HG02885 (cell line): ENCODE results near the gene HS6ST3.
"Not testable (repeated sequence)": the region's sequence is repeated elsewhere in the genome, so short reads cannot be mapped to it uniquely, and the experiment has no call there.

Source experiments
- ATAC-seq: cut with Tn5 transposase; IDR thresholded peaks from one replicate; pipeline ENCODE4 v1.9.1; 2021; ENCODE audit warnings: mild to moderate bottlenecking; ENCODE audit not compliant: unreplicated experiment, poor library complexity

Gene HS6ST3

GRCh38 chr13:96511587-96511986, 421.7 kb downstream of the HS6ST3 start:
- no peak for ATAC-seq

- no peak for ATAC-seq
Observed at GRCh38 chr13:96519380-96519779, 429.5 kb downstream of the HS6ST3 start.

- ATAC-seq, result not testable (repeated sequence)
Observed at GRCh38 chr13:96524398-96525020, 434.6 kb downstream of the HS6ST3 start.

- no peak for ATAC-seq
Observed at GRCh38 chr13:96525715-96526114, 435.8 kb downstream of the HS6ST3 start.

- ATAC-seq, result no peak
Observed at GRCh38 chr13:96527497-96527896, 437.6 kb downstream of the HS6ST3 start.

- no peak for ATAC-seq
Observed at GRCh38 chr13:96532804-96533203, 442.9 kb downstream of the HS6ST3 start.

- no peak for ATAC-seq
Observed at GRCh38 chr13:96533408-96533807, 443.5 kb downstream of the HS6ST3 start.

GRCh38 chr13:96539791-96540190, 449.9 kb downstream of the HS6ST3 start:
- ATAC-seq, result no peak

GRCh38 chr13:96540670-96541069, 450.8 kb downstream of the HS6ST3 start:
- ATAC-seq, result no peak

- ATAC-seq, result no peak
Observed at GRCh38 chr13:96542986-96543385, 453.1 kb downstream of the HS6ST3 start.

- no peak for ATAC-seq
Observed at GRCh38 chr13:96544957-96545356, 455.1 kb downstream of the HS6ST3 start.

- ATAC-seq, result no peak
Observed at GRCh38 chr13:96546463-96546862, 456.6 kb downstream of the HS6ST3 start.

GRCh38 chr13:96551546-96551945, 461.6 kb downstream of the HS6ST3 start:
- ATAC-seq, result no peak

- ATAC-seq, result no peak
Observed at GRCh38 chr13:96552559-96552958, 462.7 kb downstream of the HS6ST3 start.

GRCh38 chr13:96553796-96554195, 463.9 kb downstream of the HS6ST3 start:
- no peak for ATAC-seq

- ATAC-seq, result no peak
Observed at GRCh38 chr13:96573563-96573962, 483.7 kb downstream of the HS6ST3 start.

- no peak for ATAC-seq
Observed at GRCh38 chr13:96575423-96576320, 485.8 kb downstream of the HS6ST3 start.

- ATAC-seq, result no peak
Observed at GRCh38 chr13:96581741-96582140, 491.8 kb downstream of the HS6ST3 start.

GRCh38 chr13:96615252-96615651, 525.3 kb downstream of the HS6ST3 start:
- no peak for ATAC-seq

- no peak for ATAC-seq
Observed at GRCh38 chr13:96617528-96617927, 527.6 kb downstream of the HS6ST3 start.

GRCh38 chr13:96621634-96622183, 531.8 kb downstream of the HS6ST3 start:
- no peak for ATAC-seq
